ENCODE data around the gene PPP2CA.

GRCh38 chr5:134228624-134229023 is 2.8 kb upstream of the PPP2CA start:
- TF ChIP-seq CTCF (IDR thresholded peaks at IDR 0.05; ENCODE audit: insufficient read depth, low read length, poor library complexity, severe bottlenecking) (no peak), EZH2phosphoT487 (conservative IDR thresholded peaks at IDR 0.05; ENCODE audit: low read length) (no peak)
